Stimulated activated CD8-positive, alpha-beta memory T cell treated with anti-CD3 and anti-CD28 coated beads, Interleukin-15, amount 100 ng/mL, for 24 hours (primary cell): Measurements from ENCODE around the gene LCP1.

ENCODE experiments used
- DNase-seq: peaks from one replicate; pipeline ENCODE4 v3.0.0-alpha.2; 2020; ENCODE audit warnings: low read depth

Gene LCP1

GRCh38 chr13:46101002-46101401, 81.0 kb downstream of the LCP1 start:
- DNase-seq = no peak

- no peak for DNase-seq
Measured at GRCh38 chr13:46100191-46100815, 81.7 kb downstream of the LCP1 start.

- DNase-seq = no peak
Measured at GRCh38 chr13:46097663-46098062, 84.3 kb downstream of the LCP1 start.

- no peak for DNase-seq
Measured at GRCh38 chr13:46097015-46097414, 85.0 kb downstream of the LCP1 start.

GRCh38 chr13:46094478-46094877, 87.5 kb downstream of the LCP1 start:
- no peak for DNase-seq

GRCh38 chr13:46088821-46089562, 93.0 kb downstream of the LCP1 start:
- DNase-seq = no peak

- no peak for DNase-seq
Measured at GRCh38 chr13:46087481-46087880, 94.5 kb downstream of the LCP1 start.

- DNase-seq = no peak
Measured at GRCh38 chr13:46086985-46087384, 95.0 kb downstream of the LCP1 start.

- DNase-seq = no peak
Measured at GRCh38 chr13:46086421-46086922, 95.5 kb downstream of the LCP1 start.

GRCh38 chr13:46085737-46086136, 96.2 kb downstream of the LCP1 start:
- no peak for DNase-seq

GRCh38 chr13:46082324-46082723, 99.7 kb downstream of the LCP1 start:
- DNase-seq = no peak

GRCh38 chr13:46079770-46080169, 102.2 kb downstream of the LCP1 start:
- no peak for DNase-seq

- DNase-seq = no peak
Measured at GRCh38 chr13:46077265-46077664, 104.7 kb downstream of the LCP1 start.

GRCh38 chr13:46076827-46077226, 105.2 kb downstream of the LCP1 start:
- DNase-seq = no peak
